Activated B cell treated with CpG ODN at 0.5 μM for 24 hours (primary cell): ENCODE measurements around the gene SCAND1. TPM values are rescaled to one million over a fixed set of nuclear protein-coding genes. Genes with fewer than 3 reads are reported as not detected.

Experiments
- ATAC-seq: fragments of 200-7000 bp; cut with Tn5 transposase; one replicate; pipeline ENCODE4 v1.10.0; 2021; ENCODE audit warnings: low read depth, mild to moderate bottlenecking, moderate library complexity
- CTCF ChIA-PET: fragments of 350-600 bp; sonication (Branson Sonifier 250); formaldehyde crosslinking; loops from one replicate; lab custom pipeline; 2021; ENCODE audit warnings: antibody characterized with exemption; lab: Charles Lee
- POLR2A ChIA-PET: fragments of 350-600 bp; sonication (Branson Sonifier 250); formaldehyde crosslinking; loops from one replicate; lab custom pipeline; 2021; ENCODE audit warnings: antibody characterized with exemption; lab: Charles Lee
- DNase-seq: peaks from one replicate; pipeline ENCODE4 v3.0.0; 2022
- H3K27ac Mint-ChIP-seq: one replicate; pipeline ENCODE4 v1.8.0; 2020; ENCODE audit warnings: mixed read lengths
- H3K27me3 Mint-ChIP-seq: one replicate; pipeline ENCODE4 v1.8.0; 2021; ENCODE audit warnings: mixed read lengths
- H3K36me3 Mint-ChIP-seq: one replicate; pipeline ENCODE4 v1.8.0; 2021; ENCODE audit warnings: low read depth, mixed read lengths
- H3K4me1 Mint-ChIP-seq: one replicate; pipeline ENCODE4 v1.8.0; 2021; ENCODE audit warnings: mixed read lengths
- H3K4me3 Mint-ChIP-seq: one replicate; pipeline ENCODE4 v1.8.0; 2020; ENCODE audit warnings: mild to moderate bottlenecking, mixed read lengths
- H3K9me3 Mint-ChIP-seq: one replicate; pipeline ENCODE4 v1.8.0; 2020; ENCODE audit warnings: mixed read lengths
- intact Hi-C: fragments of 100-400 bp; cut with micrococcal nuclease; formaldehyde crosslinking; loops from one replicate; pipeline ENCODE4 v1.15.1; 2024
- total RNA-seq: library from RNA; stranded (reverse); gene quantifications from 2 replicates; pipeline ENCODE4 v1.2.3, GENCODE V29; 2022
- TF ChIP-seq, protein P1 (sequence below): fragments of 200-600 bp; IDR thresholded peaks from one replicate; pipeline ENCODE4 v1.8.0; 2022; ENCODE audit warnings: antibody characterized with exemption, mild to moderate bottlenecking

SCAND1 gene
- total RNA-seq, 1 donor from 2014 or later = 35.9 TPM

GRCh38 chr20:35929301-35929700 is 25.0 kb downstream of the SCAND1 start:
- H3K4me1 Mint-ChIP-seq = no peaks in the 10 kb centered on the region
- ATAC-seq (no peak), DNase-seq (no peak)
- TF ChIP-seq, protein P1, sequence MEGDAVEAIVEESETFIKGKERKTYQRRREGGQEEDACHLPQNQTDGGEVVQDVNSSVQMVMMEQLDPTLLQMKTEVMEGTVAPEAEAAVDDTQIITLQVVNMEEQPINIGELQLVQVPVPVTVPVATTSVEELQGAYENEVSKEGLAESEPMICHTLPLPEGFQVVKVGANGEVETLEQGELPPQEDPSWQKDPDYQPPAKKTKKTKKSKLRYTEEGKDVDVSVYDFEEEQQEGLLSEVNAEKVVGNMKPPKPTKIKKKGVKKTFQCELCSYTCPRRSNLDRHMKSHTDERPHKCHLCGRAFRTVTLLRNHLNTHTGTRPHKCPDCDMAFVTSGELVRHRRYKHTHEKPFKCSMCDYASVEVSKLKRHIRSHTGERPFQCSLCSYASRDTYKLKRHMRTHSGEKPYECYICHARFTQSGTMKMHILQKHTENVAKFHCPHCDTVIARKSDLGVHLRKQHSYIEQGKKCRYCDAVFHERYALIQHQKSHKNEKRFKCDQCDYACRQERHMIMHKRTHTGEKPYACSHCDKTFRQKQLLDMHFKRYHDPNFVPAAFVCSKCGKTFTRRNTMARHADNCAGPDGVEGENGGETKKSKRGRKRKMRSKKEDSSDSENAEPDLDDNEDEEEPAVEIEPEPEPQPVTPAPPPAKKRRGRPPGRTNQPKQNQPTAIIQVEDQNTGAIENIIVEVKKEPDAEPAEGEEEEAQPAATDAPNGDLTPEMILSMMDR = no peak
- H3K4me3 Mint-ChIP-seq = no peak overlapping the region
- CTCF ChIA-PET = no interaction called here
- POLR2A ChIA-PET = no interaction called here
- peaks cover 73% of the 10 kb centered on the region for H3K36me3 Mint-ChIP-seq
- no peak overlapping the region for H3K27ac Mint-ChIP-seq
- H3K27me3 Mint-ChIP-seq = no peaks in the 10 kb centered on the region
- H3K9me3 Mint-ChIP-seq = no peaks in the 10 kb centered on the region
- intact Hi-C loops = no loop called here

DNA sequence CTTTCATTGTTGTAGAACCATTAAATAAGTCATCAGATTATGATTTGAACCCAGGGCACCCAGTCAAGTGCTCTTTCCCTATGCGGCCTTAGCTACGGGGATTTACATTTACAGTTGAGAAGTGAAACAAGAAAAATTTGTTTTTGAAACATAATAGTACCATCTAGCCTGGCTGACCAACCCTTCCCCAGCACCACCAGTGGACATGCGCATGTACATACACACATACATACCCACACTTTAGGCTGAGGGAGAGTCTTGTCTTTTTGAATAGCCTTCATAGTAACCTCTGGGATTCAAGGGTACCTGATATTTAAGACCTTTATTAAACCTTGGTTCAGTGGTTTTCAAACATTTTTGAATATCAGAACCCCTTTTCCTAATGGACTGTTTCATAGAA is 33.8 kb downstream of the SCAND1 start:
- no peaks in the 10 kb centered on the region for H3K4me1 Mint-ChIP-seq
- TF ChIP-seq, protein P1 = no peak
- H3K36me3 Mint-ChIP-seq = peaks cover 64% of the 10 kb centered on the region
- no peak for ATAC-seq
- H3K4me3 Mint-ChIP-seq = no peak overlapping the region
- POLR2A ChIA-PET = no interaction called here
- no peak overlapping the region for H3K27ac Mint-ChIP-seq
- DNase-seq = no peak
- CTCF ChIA-PET = no interaction called here
- no peaks in the 10 kb centered on the region for H3K27me3 Mint-ChIP-seq
- H3K9me3 Mint-ChIP-seq = no peaks in the 10 kb centered on the region
- intact Hi-C loops = no loop called here

DNA sequence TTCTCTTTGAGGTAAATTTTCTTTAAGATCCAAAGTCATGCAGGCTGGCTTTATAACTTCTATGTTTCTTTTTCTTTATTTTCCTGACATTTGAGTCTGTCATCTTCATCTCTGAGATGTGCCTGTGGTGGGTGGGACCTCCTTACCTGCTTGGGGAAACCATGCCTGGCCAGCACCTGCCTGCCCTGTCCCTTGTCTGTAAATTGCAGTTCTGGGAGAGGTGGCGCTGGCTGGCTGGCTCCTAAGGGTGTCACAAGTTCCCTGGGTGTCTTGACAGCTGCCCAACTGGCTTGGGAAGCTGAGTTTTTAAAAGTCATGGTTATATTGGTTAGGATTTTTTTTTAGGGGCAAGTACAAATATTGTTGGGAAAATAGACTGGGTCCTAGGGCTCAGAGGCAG is 36.3 kb downstream of the SCAND1 start:
- Mint-ChIP-seq H3K27ac (no peak overlapping the region), H3K4me1 (no peaks in the 10 kb centered on the region), H3K4me3 (no peak overlapping the region), H3K36me3 (peaks cover 79% of the 10 kb centered on the region), H3K27me3 (no peaks in the 10 kb centered on the region), H3K9me3 (no peaks in the 10 kb centered on the region)
- TF ChIP-seq, protein P1 = no peak
- no peak for DNase-seq
- ATAC-seq = no peak
- ChIA-PET POLR2A (no interaction called here), CTCF (no interaction called here)
- intact Hi-C loops = no loop called here

DNA sequence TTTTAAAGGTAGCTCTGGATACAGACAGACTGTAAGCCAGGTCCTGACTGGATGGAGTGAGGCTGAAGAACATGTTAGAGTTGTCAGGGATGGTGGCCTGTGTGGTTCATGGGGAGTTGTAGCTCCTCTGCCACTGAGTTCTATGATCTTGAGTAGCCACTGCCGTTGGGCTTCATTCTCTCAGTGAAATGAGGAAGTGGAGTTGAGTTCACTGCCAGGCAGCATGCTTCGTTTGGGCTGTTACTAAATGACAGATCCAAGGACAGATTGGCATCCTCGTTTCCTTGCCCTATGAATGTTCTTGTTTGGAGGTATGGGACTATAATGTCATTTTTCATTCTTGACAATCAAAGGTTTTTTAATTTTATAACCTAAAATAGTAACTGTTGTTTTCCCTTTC is 37.2 kb downstream of the SCAND1 start:
- H3K4me1 Mint-ChIP-seq = no peaks in the 10 kb centered on the region
- intact Hi-C loops = no loop called here
- ChIA-PET CTCF (no interaction called here), POLR2A (no interaction called here)
- H3K27me3 Mint-ChIP-seq = no peaks in the 10 kb centered on the region
- TF ChIP-seq, protein P1 = no peak
- H3K36me3 Mint-ChIP-seq = peaks cover 82% of the 10 kb centered on the region
- no peak overlapping the region for H3K4me3 Mint-ChIP-seq
- no peaks in the 10 kb centered on the region for H3K9me3 Mint-ChIP-seq
- DNase-seq (no peak), ATAC-seq (no peak)
- H3K27ac Mint-ChIP-seq = no peak overlapping the region

GRCh38 chr20:35912881-35913280 is 41.4 kb downstream of the SCAND1 start:
- ChIA-PET POLR2A (no interaction called here), CTCF (interaction anchor here (1.3 kb wide), 1 partner anchor 29 kb away, joined by 3 read pairs; no protein-coding TSS in a partner anchor)
- Mint-ChIP-seq H3K9me3 (no peaks in the 10 kb centered on the region), H3K4me1 (no peaks in the 10 kb centered on the region), H3K27ac (no peak overlapping the region), H3K36me3 (peaks cover 78% of the 10 kb centered on the region), H3K27me3 (no peaks in the 10 kb centered on the region), H3K4me3 (no peak overlapping the region)
- no peak for ATAC-seq
- intact Hi-C loops = no loop called here
- TF ChIP-seq, protein P1 = no peak
- DNase-seq = no peak
